Measurements from ENCODE around the gene CUEDC1.

The CUEDC1 gene

DNA sequence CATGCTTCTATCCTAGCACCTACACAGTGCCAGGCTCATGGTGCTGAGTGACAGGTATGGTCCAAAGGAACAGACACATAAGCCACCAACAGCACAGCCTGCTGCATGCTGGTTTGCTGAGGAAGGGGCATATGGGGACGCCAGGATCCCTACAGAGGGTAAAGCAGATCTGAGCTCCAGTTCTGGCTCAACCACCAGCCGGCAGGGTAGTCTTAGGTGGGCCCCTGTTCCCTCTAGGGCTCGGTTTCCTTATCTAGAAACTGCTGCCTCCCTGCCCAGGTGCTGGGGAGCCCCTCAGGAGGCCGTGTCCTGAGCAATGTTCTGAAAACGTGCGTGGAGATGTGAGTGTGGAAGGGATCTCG lies 81.2 kb downstream of the CUEDC1 start:
- DNase-seq: no peak

DNA sequence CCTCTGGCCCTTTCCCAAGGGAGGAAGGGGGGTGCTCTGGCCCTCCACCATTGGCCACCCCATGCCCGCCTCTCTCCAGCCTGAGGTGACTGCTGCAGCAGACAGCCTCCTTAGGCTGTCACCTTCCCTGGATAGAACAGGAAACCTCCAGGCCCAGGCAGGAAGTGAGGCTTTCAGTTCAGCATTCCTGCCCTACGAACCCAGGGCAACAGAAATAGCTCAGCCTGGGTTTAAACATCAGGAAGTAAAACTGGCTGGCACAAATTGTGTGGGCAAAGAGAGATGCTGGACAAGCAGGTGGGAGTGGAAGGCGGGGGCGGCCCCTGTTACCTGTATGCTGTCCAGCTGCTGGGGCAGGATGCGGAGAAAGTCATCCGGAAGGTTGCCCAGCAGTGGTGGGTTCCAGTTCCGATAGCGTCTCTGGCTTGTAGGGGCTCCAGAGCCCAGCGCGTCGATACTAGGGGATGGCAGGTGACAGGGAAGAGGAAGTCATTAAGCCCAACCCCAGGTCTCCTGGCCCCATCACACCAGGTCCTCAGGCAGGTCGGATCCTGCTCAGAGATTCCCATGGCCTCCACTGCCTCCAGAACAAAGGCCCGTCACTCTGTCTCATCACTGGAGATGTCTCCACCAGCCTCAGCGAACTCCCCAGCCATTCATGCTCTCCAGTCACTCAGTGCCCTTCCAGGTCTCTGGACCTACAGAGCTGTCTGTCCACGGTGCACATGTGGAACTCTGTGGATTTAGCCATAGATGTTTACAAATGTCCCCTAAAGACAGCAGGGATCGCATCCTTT lies 81.8 kb downstream of the CUEDC1 start:
- no peak for DNase-seq

GRCh38 chr17:57872536-57872935 lies 82.7 kb downstream of the CUEDC1 start:
- DNase-seq: no peak

GRCh38 chr17:57871863-57872262 lies 83.3 kb downstream of the CUEDC1 start:
- no peak for DNase-seq

DNA sequence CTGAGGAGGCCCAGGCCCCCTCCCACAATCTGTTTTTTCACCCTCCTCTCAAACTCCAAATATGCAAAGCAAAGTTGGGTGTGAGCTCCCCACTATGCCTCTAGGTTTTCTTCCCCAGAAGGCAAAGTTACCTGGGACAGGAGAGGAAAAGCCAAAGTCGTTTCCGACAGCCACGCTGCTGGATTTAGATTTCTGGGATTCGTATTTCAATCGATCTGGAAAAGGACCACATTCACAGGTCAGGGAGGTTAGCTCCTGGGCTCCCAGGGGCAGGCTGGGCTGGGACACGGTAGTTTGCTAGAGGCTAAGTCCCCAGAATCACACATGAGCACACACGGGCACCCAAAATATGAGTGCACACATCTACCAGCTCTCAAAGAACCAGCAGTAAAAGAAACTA lies 84.1 kb downstream of the CUEDC1 start:
- DNase-seq: no peak

- no peak for DNase-seq
Measured at GRCh38 chr17:57870283-57870635, 85.0 kb downstream of the CUEDC1 start.

DNA sequence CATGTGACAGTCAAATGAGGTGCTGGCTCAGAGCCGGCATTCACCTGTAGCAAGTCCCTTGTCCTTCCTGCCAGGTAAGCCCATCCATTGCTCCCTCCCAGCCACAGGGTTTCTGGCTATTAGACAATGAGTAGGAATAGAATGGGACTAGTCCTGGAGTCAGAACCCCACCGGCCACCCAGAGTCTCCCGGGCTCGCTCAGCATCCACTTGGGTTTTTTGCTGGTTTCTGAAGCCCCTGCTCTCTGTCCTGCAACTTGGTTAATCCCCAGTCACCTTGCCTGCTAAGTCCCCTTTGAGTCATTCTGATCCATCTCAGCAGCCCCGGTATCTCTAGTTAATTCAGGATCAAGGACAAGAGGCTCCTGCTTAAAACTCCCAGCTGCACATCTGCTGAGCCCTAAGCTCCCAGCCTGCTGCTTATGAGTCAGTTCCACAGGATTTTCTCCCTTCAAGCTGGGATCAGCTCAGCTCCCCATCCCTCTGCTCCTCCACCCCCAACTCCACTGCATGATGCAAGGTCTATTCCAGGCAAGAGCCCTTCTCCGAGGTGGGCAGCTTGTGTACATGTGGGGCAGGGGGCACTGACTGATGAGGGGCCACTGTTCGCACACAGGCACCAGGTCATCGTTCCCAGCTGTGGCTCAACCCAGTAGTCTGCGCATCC lies 85.5 kb downstream of the CUEDC1 start:
- no peak for DNase-seq

- no peak for DNase-seq
Measured at GRCh38 chr17:57868910-57869616, 86.1 kb downstream of the CUEDC1 start.

DNA sequence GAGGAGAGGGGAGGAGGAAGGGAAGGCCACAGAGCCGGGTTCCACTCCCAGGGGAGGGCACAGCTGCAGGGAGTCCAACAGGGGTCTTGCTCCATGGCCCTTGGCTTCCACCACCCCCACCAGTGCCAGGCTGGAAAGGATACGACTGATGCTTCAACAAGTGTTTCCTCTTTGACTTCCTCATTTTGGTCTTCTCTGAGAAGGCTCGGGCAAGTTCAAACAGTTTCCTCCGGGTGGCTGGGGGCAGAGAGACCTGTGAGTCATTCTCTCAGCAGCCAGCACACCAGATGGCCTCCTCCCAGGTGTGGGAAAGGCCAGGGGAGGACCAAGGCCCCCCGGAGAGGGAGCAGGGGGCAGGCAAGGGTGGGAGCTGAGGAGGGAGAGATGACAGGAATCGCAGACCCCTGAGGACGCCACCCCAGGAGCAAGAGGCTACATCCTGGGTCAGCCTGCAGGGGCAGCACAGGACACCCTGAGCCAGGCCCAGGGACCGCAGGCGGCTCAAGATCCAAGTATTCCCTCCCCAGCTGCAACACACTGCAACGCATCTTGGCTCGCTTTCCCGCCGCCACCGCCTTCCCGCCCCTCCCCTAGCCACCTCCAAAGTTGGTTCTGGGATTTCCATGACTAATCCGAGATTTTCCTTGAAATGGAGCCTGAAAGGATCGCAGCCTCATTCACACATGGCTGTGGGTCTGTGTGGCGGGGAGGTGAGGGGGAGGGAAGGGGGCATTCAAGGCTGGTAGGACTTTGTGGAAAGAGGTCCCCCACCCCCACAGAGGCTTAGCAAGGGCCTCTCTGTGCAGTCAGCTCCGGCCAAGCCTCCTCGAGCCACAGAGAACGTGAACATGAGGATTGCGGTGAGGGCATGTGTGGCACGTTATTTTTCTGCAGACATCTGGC lies 87.0 kb downstream of the CUEDC1 start:
- no peak for DNase-seq

GRCh38 chr17:57867126-57867525 lies 88.1 kb downstream of the CUEDC1 start:
- DNase-seq: no peak

DNA sequence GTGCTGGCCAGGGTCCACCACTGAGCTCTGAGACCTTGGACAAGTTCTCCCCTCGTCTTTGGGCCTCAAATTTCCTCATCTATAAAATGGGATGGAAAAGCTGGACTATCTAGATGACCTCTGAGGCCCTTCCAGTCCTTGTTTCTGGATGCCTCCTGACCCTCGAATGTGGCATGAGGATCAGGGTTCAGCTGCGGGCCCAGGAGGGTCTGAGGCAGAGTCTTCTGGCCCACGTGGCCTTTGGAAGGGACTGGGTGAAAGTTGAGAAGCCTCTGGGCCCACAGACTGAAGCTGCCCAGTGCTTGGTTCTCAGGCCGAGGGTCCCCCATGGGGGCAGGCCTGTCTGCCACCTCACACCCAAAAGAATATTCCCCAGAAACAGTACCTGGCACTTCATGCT lies 88.5 kb downstream of the CUEDC1 start:
- DNase-seq: no peak

GRCh38 chr17:57866319-57866718 lies 88.9 kb downstream of the CUEDC1 start:
- DNase-seq: no peak

GRCh38 chr17:57864273-57864672 lies 90.9 kb downstream of the CUEDC1 start:
- DNase-seq: no peak

DNA sequence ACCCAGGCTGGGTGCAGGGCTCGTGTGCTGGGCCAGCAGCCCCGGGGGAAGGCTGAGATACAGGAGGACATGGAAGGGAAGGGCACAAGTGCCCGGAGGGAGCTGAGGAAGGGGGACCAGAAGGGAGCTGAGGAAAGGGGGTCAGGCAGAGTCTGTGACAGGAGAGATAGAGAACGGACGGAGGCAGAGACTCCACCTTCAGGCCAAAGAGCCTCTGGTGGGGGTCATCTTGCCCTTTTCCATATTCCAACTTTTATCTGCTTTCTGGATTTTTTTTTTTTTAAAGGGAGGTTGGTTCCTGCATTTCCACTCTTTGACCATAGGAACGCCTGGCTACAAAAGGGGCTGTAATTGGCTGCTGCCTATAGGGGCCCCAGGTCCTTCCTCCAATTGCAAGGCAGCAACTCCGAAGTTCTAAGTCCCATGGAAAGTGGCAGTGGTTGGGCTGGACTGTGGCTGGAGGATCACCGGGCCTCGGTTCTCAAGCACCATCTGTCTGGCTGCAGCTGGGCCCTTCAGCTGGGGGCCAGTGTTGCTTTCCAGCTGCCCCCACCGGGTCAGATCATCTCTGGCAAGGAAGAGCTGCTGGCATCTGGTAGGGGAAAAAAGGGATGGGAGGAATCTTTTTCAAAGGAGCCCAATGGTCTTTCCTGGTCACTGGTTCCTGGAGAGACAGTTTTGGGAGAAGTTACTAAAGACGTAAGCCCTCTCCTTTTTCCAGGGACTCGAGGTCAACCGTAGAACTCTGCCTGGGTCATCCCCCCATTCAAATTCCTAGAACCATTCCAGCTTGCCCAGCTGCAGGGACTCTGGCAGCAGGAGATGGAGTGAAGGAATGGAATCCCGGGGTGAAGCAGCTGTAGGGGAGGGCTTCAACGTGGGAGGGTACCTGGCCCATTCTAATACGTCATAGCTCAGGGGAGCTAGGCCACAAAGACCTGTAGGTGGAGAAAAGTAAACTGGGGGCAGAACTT lies 92.2 kb downstream of the CUEDC1 start:
- no peak for DNase-seq

- no peak for DNase-seq
Measured at GRCh38 chr17:57861790-57862693, 93.2 kb downstream of the CUEDC1 start.

GRCh38 chr17:57861000-57861789 lies 94.0 kb downstream of the CUEDC1 start:
- DNase-seq: peak; percentile 34

DNA sequence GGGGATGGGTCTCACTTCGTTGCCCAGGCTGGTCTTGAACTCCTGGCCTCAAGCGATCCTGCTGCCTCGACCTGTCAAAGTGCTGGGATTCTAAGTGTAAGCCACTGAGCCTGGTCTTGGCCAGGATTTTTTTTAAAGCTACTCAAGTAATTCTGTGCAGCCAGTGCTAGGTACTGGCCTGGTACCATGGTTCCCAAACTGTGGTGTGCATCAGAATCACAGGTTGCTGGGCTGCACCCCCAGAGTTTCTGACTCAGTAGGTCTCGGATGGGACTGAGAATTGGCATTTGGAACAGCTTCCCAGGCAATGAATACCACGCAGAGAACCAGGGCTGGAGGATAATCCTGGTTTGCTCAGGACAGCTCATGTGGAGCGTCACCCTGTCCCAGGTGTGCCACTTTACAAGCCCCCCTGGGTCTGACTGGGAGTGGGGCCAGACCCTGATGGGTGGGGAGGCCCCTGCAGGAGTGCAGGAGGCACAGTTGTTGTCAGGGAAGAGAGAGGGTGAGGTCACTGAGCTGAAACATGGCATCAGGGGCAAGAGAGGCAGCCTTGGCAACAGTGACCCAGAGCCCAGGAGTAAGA lies 94.7 kb downstream of the CUEDC1 start:
- no peak for DNase-seq

DNA sequence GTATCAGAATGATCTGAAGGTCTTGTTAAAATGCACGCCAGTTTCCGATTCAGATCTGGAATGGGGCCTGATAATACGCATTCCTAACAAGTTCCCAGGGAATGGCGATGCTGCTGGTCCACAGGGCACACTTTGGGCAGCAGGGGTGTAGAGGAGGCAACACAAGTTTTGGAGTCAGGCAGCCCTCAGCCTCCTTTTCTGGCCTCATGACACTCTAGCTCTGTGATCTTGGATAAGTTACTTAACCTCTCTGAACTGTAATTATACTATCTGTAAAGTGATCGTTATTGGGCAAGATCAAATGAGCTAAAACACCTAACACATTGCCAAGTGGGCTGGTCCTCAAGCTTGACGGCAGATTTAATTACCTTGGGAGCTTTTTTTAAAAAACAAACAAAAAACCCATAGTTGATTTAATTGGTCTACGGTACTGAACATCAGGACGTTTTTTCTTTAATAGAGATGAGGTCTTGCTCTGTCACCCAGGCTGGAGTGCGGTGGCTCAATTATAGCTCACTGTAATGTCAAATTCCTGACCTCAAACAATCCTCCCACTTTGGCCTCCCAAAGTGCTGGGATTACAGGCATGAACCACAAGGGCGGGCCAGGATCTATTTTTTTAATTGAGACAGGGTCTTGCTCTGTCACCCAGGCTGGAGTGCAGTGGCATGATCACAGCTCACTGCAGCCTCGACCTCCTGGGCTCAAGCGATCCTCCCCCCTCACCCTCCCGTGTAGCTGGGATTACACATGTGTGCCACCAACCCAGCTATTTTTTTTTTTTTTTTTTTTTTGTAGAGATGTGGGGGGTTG lies 95.4 kb downstream of the CUEDC1 start:
- no peak for DNase-seq

GRCh38 chr17:57858838-57859237 lies 96.4 kb downstream of the CUEDC1 start:
- no peak for DNase-seq
